Measurements from ENCODE around the gene FARP1. TPM values are rescaled to one million over a fixed set of nuclear protein-coding genes. Genes with fewer than 3 reads are reported as not detected.

The FARP1 gene
- total and polyA plus RNA-seq, 2 of the 13 experiments (the other 11 are each of a cell fraction or from before 2014, with no cell fraction given), result 70.6 to 126 TPM

GRCh38 chr13:98147521-98147920 lies 4.6 kb downstream of the FARP1 start (continued):
- TF ChIP-seq XBP1 (CRISPR knock-in tag; IDR thresholded peaks at IDR 0.05) (no peak), HOXA3 (CRISPR knock-in tag; IDR thresholded peaks at IDR 0.05) (peak; percentile 16; the same call in 1 of the 2 replicates), SRSF4 (IDR thresholded peaks at IDR 0.05; ENCODE audit: low read depth, low read length, poor library complexity, severe bottlenecking) (no peak), PLRG1 (conservative IDR thresholded peaks at IDR 0.05) (no peak), ZNF550 (CRISPR knock-in tag; IDR thresholded peaks at IDR 0.05; ENCODE audit: borderline replicate concordance) (no peak), ZNF317 (CRISPR knock-in tag; IDR thresholded peaks at IDR 0.05) (no peak), TFDP2 (CRISPR knock-in tag; IDR thresholded peaks at IDR 0.05) (no peak), PHF20 (CRISPR knock-in tag; IDR thresholded peaks at IDR 0.05) (no peak), ISX (CRISPR knock-in tag; conservative IDR thresholded peaks at IDR 0.05) (no peak), SOX13 (IDR thresholded peaks at IDR 0.05) (no peak), SOX13 (CRISPR knock-in tag; conservative IDR thresholded peaks at IDR 0.05 in 1 of 2, IDR thresholded peaks at IDR 0.05 in 1 of 2) (peak in 1 of 2 experiments; percentile 65; a peak in 1 of 4 replicates), ZMYM4 (CRISPR knock-in tag; IDR thresholded peaks at IDR 0.05) (peak; percentile 30; the same call in 1 of the 2 replicates), RAD21 (CRISPR knock-in tag; IDR thresholded peaks at IDR 0.05) (no peak), ATF1 (CRISPR knock-in tag; IDR thresholded peaks at IDR 0.05) (no peak), TP53 (CRISPR knock-in tag; conservative IDR thresholded peaks at IDR 0.05) (no peak), SNAI1 (CRISPR knock-in tag; IDR thresholded peaks at IDR 0.05; ENCODE audit: borderline replicate concordance) (no peak), ASH2L (IDR thresholded peaks at IDR 0.05; ENCODE audit: insufficient read length, low read depth, low read length) (no peak), SPEN (CRISPR knock-in tag; IDR thresholded peaks at IDR 0.05; ENCODE audit: low read depth) (0 out of 2 replicates have a peak, but pooled peaks have one; percentile 16), CEBPG (CRISPR knock-in tag; IDR thresholded peaks at IDR 0.05) (no peak), HINFP (CRISPR knock-in tag; IDR thresholded peaks at IDR 0.05; ENCODE audit: low read depth) (no peak), TBL1XR1 (IDR thresholded peaks at IDR 0.05; ENCODE audit: borderline replicate concordance, low read length, partially characterized antibody) (peak; percentile 17), DPF2 (CRISPR knock-in tag; IDR thresholded peaks at IDR 0.05; ENCODE audit: borderline replicate concordance, low read depth) (no peak), EP300 (IDR thresholded peaks at IDR 0.05; ENCODE audit: low read depth in 2 of 2, low read length in 2 of 2) (peak in 1 of 2 experiments; percentile 71; a peak in 1 of 4 replicates), EP300 (CRISPR knock-in tag; IDR thresholded peaks at IDR 0.05; ENCODE audit: borderline replicate concordance) (no peak), ZNF430 (CRISPR knock-in tag; IDR thresholded peaks at IDR 0.05) (no peak)
- TF ChIP-seq, protein P1, sequence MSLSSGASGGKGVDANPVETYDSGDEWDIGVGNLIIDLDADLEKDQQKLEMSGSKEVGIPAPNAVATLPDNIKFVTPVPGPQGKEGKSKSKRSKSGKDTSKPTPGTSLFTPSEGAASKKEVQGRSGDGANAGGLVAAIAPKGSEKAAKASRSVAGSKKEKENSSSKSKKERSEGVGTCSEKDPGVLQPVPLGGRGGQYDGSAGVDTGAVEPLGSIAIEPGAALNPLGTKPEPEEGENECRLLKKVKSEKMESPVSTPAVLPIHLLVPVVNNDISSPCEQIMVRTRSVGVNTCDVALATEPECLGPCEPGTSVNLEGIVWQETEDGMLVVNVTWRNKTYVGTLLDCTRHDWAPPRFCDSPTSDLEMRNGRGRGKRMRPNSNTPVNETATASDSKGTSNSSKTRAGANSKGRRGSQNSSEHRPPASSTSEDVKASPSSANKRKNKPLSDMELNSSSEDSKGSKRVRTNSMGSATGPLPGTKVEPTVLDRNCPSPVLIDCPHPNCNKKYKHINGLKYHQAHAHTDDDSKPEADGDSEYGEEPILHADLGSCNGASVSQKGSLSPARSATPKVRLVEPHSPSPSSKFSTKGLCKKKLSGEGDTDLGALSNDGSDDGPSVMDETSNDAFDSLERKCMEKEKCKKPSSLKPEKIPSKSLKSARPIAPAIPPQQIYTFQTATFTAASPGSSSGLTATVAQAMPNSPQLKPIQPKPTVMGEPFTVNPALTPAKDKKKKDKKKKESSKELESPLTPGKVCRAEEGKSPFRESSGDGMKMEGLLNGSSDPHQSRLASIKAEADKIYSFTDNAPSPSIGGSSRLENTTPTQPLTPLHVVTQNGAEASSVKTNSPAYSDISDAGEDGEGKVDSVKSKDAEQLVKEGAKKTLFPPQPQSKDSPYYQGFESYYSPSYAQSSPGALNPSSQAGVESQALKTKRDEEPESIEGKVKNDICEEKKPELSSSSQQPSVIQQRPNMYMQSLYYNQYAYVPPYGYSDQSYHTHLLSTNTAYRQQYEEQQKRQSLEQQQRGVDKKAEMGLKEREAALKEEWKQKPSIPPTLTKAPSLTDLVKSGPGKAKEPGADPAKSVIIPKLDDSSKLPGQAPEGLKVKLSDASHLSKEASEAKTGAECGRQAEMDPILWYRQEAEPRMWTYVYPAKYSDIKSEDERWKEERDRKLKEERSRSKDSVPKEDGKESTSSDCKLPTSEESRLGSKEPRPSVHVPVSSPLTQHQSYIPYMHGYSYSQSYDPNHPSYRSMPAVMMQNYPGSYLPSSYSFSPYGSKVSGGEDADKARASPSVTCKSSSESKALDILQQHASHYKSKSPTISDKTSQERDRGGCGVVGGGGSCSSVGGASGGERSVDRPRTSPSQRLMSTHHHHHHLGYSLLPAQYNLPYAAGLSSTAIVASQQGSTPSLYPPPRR (CRISPR knock-in tag; IDR thresholded peaks at IDR 0.05; ENCODE audit: borderline replicate concordance), result peak; percentile 45; the same call in 1 of the 2 replicates

All from HepG2 (cell line).